Heart right ventricle (tissue), 16 donors: Measurements from ENCODE around the gene ZNHIT1. TPM values are rescaled to one million over a fixed set of nuclear protein-coding genes. Genes with fewer than 3 reads are reported as not detected.

Experiments used
- ATAC-seq, 8 donors: fragments of 200-7000 bp; cut with Tn5 transposase; one replicate each; pipeline ENCODE4 v1.9.1; 2020; ENCODE audit warnings: mild to moderate bottlenecking in 8 of 8, moderate library complexity in 8 of 8, moderate number of reproducible peaks in 1 of 8
- DNase-seq, 2 donors: peaks; one replicate each; pipeline ENCODE4 v3.0.0-alpha.2; 2020
- H3K27ac ChIP-seq, 10 donors: fragments of 200-600 bp; sonication (generic) in 2 of 10; one replicate each; pipeline versions ENCODE4 v1.5.0 to v1.8.0; 2020 to 2022; ENCODE audit warnings: mild to moderate bottlenecking in 3 of 10
- H3K27me3 ChIP-seq, 7 donors: fragments of 200-600 bp; one replicate each; pipeline ENCODE4 v1.8.0; 2021 to 2022; ENCODE audit warnings: mild to moderate bottlenecking in 2 of 7
- H3K36me3 ChIP-seq, 9 donors: fragments of 200-600 bp; sonication (generic) in 1 of 9; one replicate each; pipeline versions ENCODE4 v1.5.0 to v1.8.0; 2020 to 2022; ENCODE audit warnings: mild to moderate bottlenecking in 2 of 9
- H3K4me1 ChIP-seq, 9 donors: fragments of 200-600 bp; sonication (generic) in 1 of 9; one replicate each; pipeline versions ENCODE4 v1.5.0 to v1.8.0; 2020 to 2022; ENCODE audit warnings: mild to moderate bottlenecking in 4 of 9
- H3K4me3 ChIP-seq, 10 donors: fragments of 200-600 bp; sonication (generic) in 2 of 10; one replicate each; pipeline versions ENCODE4 v1.5.0 to v1.8.0; 2020 to 2022; ENCODE audit warnings: mild to moderate bottlenecking in 7 of 10, moderate library complexity in 2 of 10
- H3K9me3 ChIP-seq, 11 donors: fragments of 200-600 bp in 10 of 11; sonication (generic) in 2 of 11; one replicate each; pipeline versions ENCODE4 v1.5.0 to v1.8.0; 2013 to 2022; ENCODE audit warnings: mild to moderate bottlenecking in 2 of 11, control low read depth in 1 of 11, moderate library complexity in 1 of 11
- CTCF ChIP-seq, 9 donors: fragments of 200-600 bp; sonication (generic) in 2 of 9; IDR thresholded peaks; one replicate each; pipeline versions ENCODE4 v1.5.0 to v1.8.0; 2021 to 2022; ENCODE audit warnings: antibody characterized with exemption in 9 of 9, mild to moderate bottlenecking in 5 of 9, moderate library complexity in 1 of 9
- WGBS, 2 donors: extraction: QIAGEN DNeasy Blood & Tissue Kit; methylation state at CpG; one replicate each; pipeline ENCODE4 v1.1.7; 2013; ENCODE audit warnings: inconsistent platforms in 1 of 2; 5-methylcytosine and 5-hydroxymethylcytosine counted together
- intact Hi-C, 10 donors: fragments of 100-400 bp; cut with DNase I; formaldehyde crosslinking; loops; one replicate each; pipeline versions ENCODE4 v1.11.1 to v1.14.2; 2022
- polyA plus RNA-seq, 2 donors: library from polyadenylated mRNA; stranded (reverse); fragments of 200-250 nt; gene quantifications; one replicate each; pipeline ENCODE4 v1.2.3, GENCODE V29; 2013
- total RNA-seq, 10 donors: library from RNA; stranded (reverse); fragmentation: NEBNext Ultra II Directional in 3 of 10; extraction: Animal tissue kit (Norgen Biotek cat#: 25700) in 3 of 10; gene quantifications; one replicate each; pipeline versions ENCODE4 v1.2.1 to v1.2.4, GENCODE V29; 2021 to 2023
- donor health status: Arrhythmogenic right ventricular cardiomyopathy.
- donor health status: ischemic (EF 13 %, LVEDD 7.1; RV severe dilation, severe dysfunction).
- donor health status: healthy with polysubstance abuse.
- donor health status: DM: no; HTN: yes; CAD: no.
- donor health status: DM: no; HTN: no; CAD: no.
- donor health status: ischemic (EF 25% LVEDD 6.9; RV normal size, moderate dysfunction).
- donor health status: ischemic (EF 25% LVEDD 5.7; RV mildly dilated, moderate dysfunction).
- donor health status: healthy.
- donor health status: DM: yes; HTN: yes; CAD: no.
- donor health status: Ischemic cardiomyopathy.
- donor health status: ischemic (EF 35%, LVEDD 5.7; RV mildly dilated, moderate dysfunction).
- donor health status: nonischemic (EF 11% LVEDD 7.7; RV severe dilation, severe dysfunction).
- donor health status: DM: yes; HTN: yes; CAD: no.
- donor health status: PGD.
- donor health status: ischemic (EF 29% LVEDD 5.4; RV normal size, mild dysfunction).
- donor health status: nonischemic (EF 23%, LVEDD 6.1; RV moderate dilation, normal function).

Gene ZNHIT1
- total and polyA plus RNA-seq, 12 donors = 45.4 to 194 (median 52.6) TPM

- no peaks in the 10 kb centered on the region for H3K9me3 ChIP-seq
- intact Hi-C loops = no loop called here
- H3K4me3 ChIP-seq = no peak overlapping the region
- DNase-seq = no peak
- no peak for ATAC-seq
- peaks cover 0 to 87% (median 35%) of the 10 kb centered on the region in 9 donors for H3K36me3 ChIP-seq
- no peaks in the 10 kb centered on the region for H3K27me3 ChIP-seq
- no peak overlapping the region for H3K27ac ChIP-seq
- no peak for TF ChIP-seq CTCF (IDR thresholded peaks at IDR 0.05)
- WGBS, 2 donors = 97 to 98% methylated on average over 6 of the region's 6 CpGs
- H3K4me1 ChIP-seq = peaks cover 0 to 6% (median 1%) of the 10 kb centered on the region in 9 donors
These were observed 7.7 kb downstream of the ZNHIT1 start for GRCh38 chr7:101225650-101226049.

- Histone ChIP-seq H3K27me3 (no peaks in the 10 kb centered on the region), H3K36me3 (peaks cover 0 to 82% (median 35%) of the 10 kb centered on the region in 9 donors), H3K27ac (no peak overlapping the region), H3K4me3 (no peak overlapping the region), H3K4me1 (peaks cover 0 to 15% (median 3%) of the 10 kb centered on the region in 9 donors), H3K9me3 (no peaks in the 10 kb centered on the region)
- DNase-seq (no peak), ATAC-seq (no peak)
- intact Hi-C loops = no loop called here
- WGBS, 2 donors = 90 to 91% methylated on average over 9 of the region's 9 CpGs
- TF ChIP-seq CTCF (IDR thresholded peaks at IDR 0.05) = no peak
These were observed 8.8 kb downstream of the ZNHIT1 start for GRCh38 chr7:101226721-101227120.

GRCh38 chr7:101231644-101232043 is 13.7 kb downstream of the ZNHIT1 start:
- 57 to 62% methylated on average over 7 of the region's 7 CpGs for WGBS, 2 donors
- TF ChIP-seq CTCF (IDR thresholded peaks at IDR 0.05) = no peak
- DNase-seq = no peak

GRCh38 chr7:101232141-101232850 is 14.3 kb downstream of the ZNHIT1 start:
- Histone ChIP-seq H3K27me3 (no peaks in the 10 kb centered on the region), H3K4me3 (peak overlapping the region in 8 of 10 donors; percentile 7 to 44 (median 31)), H3K4me1 (peaks cover 6 to 32% (median 18%) of the 10 kb centered on the region in 9 donors), H3K36me3 (peaks cover 0 to 44% (median 3%) of the 10 kb centered on the region in 9 donors), H3K9me3 (no peaks in the 10 kb centered on the region), H3K27ac (peak overlapping the region in 5 of 10 donors; percentile 15 to 53 (median 28))
- TF ChIP-seq CTCF (IDR thresholded peaks at IDR 0.05) = no peak
- WGBS, 2 donors = 15 to 17% methylated on average over 52 of the region's 52 CpGs
- intact Hi-C loops = no loop called here
- peak in 3 of 8 donors; percentile 30 to 37 (median 33) for ATAC-seq
- DNase-seq = no peak

More at GRCh38 chr7:101231644-101232043, 13.7 kb downstream of the ZNHIT1 start:
- intact Hi-C loops = no loop called here
- peak overlapping the region in 5 of 10 donors; percentile 15 to 53 (median 34) for H3K27ac ChIP-seq
- no peaks in the 10 kb centered on the region for H3K9me3 ChIP-seq
- H3K36me3 ChIP-seq = peaks cover 0 to 47% (median 9%) of the 10 kb centered on the region in 9 donors
- ATAC-seq = no peak
- H3K4me1 ChIP-seq = peaks cover 3 to 27% (median 14%) of the 10 kb centered on the region in 9 donors
- H3K4me3 ChIP-seq = peak overlapping the region in 2 of 10 donors; percentile 39 to 44
- H3K27me3 ChIP-seq = no peaks in the 10 kb centered on the region
